ENCODE measurements around the gene ACTR10. TPM values are rescaled to one million over a fixed set of nuclear protein-coding genes. Genes with fewer than 3 reads are reported as not detected.

The ACTR10 gene
- total and polyA plus RNA-seq, 2 of the 8 experiments (the other 6 are each of a cell fraction or from before 2014, with no cell fraction given) = 15.4 to 34.6 TPM

GRCh38 chr14:58239244-58240195 is 39.6 kb downstream of the ACTR10 start (continued):
- peak; percentile 76; the same call in 1 of the 2 replicates for TF ChIP-seq MAFK (IDR thresholded peaks at IDR 0.05; ENCODE audit: low read depth, low read length)
- TF ChIP-seq GTF2F1 (IDR thresholded peaks at IDR 0.05; ENCODE audit: borderline replicate concordance, low read depth, low read length) = no peak
- no peak for TF ChIP-seq RAD21 (IDR thresholded peaks at IDR 0.05 in 1 of 2, conservative IDR thresholded peaks at IDR 0.05 in 1 of 2; ENCODE audit: low read depth in 2 of 2, low read length in 2 of 2)
- TF ChIP-seq KDM5A (IDR thresholded peaks at IDR 0.05; ENCODE audit: low read length) = no peak
- no peak for TF ChIP-seq NANOG (IDR thresholded peaks at IDR 0.05; ENCODE audit: insufficient read depth, low read depth, low read length, poor library complexity, severe bottlenecking)
- TF ChIP-seq TAF1 (IDR thresholded peaks at IDR 0.05; ENCODE audit: low read depth, low read length) = no peak
- TF ChIP-seq CHD1 (IDR thresholded peaks at IDR 0.05; ENCODE audit: low read depth, low read length) = no peak
- TF ChIP-seq, protein P1, sequence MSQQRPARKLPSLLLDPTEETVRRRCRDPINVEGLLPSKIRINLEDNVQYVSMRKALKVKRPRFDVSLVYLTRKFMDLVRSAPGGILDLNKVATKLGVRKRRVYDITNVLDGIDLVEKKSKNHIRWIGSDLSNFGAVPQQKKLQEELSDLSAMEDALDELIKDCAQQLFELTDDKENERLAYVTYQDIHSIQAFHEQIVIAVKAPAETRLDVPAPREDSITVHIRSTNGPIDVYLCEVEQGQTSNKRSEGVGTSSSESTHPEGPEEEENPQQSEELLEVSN (IDR thresholded peaks at IDR 0.05) = no peak
- TF ChIP-seq RFX5 (IDR thresholded peaks at IDR 0.05; ENCODE audit: borderline replicate concordance, low read depth, low read length) = no peak
- no peak for TF ChIP-seq RBBP5 (IDR thresholded peaks at IDR 0.05; ENCODE audit: borderline replicate concordance, low read depth, low read length)
